ENCODE measurements around the gene ZNF543.
"Not testable (repeated sequence)": the region's sequence is repeated elsewhere in the genome, so short reads cannot be mapped to it uniquely, and the experiment has no call there.

Gene ZNF543

DNA sequence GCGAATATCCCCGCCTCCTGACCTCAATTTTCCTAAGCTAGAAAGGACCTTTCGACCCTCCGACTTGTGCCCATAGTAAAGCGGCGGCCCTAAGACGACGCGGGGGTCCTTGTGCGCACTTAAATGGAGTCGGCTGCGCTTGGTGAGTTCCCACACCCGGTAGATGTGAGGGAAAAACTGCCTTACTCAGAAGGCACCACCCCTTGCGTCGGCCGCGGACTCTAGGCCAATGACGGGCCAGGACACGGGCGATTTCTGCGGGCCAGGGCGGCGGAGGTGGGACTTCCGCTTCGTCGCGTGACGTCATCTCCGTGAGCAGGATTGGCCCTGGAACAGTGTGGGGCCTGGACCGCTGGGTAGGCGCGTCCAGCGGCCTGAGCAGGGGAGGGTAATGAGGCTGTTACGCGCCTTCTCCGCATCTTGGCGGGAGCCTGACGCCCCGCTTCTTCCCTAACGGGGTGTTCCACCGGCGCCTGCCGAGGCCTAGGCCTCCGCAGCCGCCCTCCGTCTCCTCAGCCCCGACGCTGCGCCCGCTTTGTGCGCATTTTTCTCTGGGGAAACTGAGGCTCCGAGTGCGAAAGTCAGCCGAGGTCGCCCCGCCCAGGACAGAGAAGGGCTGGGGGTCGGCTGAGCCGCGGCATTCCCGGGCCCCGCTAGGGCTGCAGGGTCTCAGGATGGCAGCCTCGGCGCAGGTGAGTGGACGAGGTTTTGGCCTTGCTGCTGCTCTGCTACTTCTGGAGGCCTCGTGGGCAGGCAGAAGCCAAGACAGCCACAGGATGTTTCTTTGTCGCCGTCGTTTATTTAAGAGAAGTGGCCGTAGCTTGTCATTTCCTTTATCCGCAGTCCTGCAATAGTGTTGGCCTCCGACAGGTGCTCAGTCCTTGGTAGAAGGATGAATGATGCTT is at the start of gene ZNF543:
ZNF543 (plus strand) TSS at position 293 of the 905 bp plus-strand sequence; CDS start at position 675, 382 bp downstream.
- H3K27me3 ChIP-seq (replicated peaks; ENCODE audit: control insufficient read depth, insufficient read depth, low read length) = no peaks in the 10 kb centered on the region
- peak within 1 kb of the TSS; percentile 74 for H3K4me3 ChIP-seq (replicated peaks; ENCODE audit: low read depth, low read length)
- H3K36me3 ChIP-seq (ENCODE audit: control insufficient read depth, insufficient read depth, low read length) = peaks cover 5% of the 10 kb centered on the region
- peak; percentile 94 for DNase-seq (ENCODE audit: extremely low read depth, insufficient read length)
- TF ChIP-seq, protein P1, sequence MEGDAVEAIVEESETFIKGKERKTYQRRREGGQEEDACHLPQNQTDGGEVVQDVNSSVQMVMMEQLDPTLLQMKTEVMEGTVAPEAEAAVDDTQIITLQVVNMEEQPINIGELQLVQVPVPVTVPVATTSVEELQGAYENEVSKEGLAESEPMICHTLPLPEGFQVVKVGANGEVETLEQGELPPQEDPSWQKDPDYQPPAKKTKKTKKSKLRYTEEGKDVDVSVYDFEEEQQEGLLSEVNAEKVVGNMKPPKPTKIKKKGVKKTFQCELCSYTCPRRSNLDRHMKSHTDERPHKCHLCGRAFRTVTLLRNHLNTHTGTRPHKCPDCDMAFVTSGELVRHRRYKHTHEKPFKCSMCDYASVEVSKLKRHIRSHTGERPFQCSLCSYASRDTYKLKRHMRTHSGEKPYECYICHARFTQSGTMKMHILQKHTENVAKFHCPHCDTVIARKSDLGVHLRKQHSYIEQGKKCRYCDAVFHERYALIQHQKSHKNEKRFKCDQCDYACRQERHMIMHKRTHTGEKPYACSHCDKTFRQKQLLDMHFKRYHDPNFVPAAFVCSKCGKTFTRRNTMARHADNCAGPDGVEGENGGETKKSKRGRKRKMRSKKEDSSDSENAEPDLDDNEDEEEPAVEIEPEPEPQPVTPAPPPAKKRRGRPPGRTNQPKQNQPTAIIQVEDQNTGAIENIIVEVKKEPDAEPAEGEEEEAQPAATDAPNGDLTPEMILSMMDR (IDR thresholded peaks at IDR 0.05; ENCODE audit: insufficient read depth, low read length, poor library complexity, severe bottlenecking) = no peak

DNA sequence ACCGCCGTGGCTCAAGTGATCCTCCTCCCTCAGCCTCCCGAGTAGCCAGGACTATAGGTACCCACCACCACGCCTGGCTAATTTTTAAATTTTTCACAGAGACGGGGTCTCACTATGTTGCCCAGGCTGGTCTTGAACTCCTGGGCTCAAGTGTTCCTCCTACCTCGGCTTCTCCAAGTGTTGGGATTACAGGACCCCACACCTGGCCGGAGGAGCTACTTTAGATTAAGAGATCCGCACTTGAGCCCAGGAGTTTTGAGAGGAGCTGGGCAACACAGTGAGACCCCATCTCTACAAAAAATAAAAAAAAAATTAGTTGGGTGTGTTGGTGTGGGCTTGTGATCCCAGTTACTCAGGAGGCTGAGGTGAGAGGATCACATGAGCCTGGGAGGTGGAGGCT is 49.0 kb upstream of the ZNF543 start:
- Histone ChIP-seq H3K36me3 (ENCODE audit: control insufficient read depth, insufficient read depth, low read length) (no peaks in the 10 kb centered on the region), H3K4me3 (replicated peaks; ENCODE audit: low read depth, low read length) (no peak overlapping the region), H3K27me3 (replicated peaks; ENCODE audit: control insufficient read depth, insufficient read depth, low read length) (no peaks in the 10 kb centered on the region)
- TF ChIP-seq, protein P1 (IDR thresholded peaks at IDR 0.05; ENCODE audit: insufficient read depth, low read length, poor library complexity, severe bottlenecking) = no peak
- DNase-seq (ENCODE audit: extremely low read depth, insufficient read length) = no peak

DNA sequence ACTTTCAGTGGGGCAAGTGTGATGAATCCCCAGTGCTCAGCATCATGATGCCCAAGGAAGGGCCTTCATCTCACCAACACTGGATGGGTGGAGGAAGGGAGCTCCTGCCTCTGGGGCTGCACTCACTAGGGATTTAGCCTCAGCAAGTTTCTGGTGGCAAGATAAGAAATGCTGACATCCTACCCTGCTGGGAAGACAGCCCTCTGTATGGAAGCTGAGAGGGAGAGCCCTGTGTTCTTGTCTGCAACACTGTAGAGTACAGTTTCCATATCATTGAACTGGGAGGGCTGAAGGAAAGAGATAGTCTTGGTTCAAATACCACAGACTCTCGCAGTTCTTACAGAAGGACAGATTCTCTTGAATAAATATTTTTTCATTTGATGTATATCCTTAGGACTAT is 47.3 kb upstream of the ZNF543 start:
- H3K27me3 ChIP-seq (replicated peaks; ENCODE audit: control insufficient read depth, insufficient read depth, low read length) = no peaks in the 10 kb centered on the region
- no peak for DNase-seq (ENCODE audit: extremely low read depth, insufficient read length)
- no peak overlapping the region for H3K4me3 ChIP-seq (replicated peaks; ENCODE audit: low read depth, low read length)
- TF ChIP-seq, protein P1 (IDR thresholded peaks at IDR 0.05; ENCODE audit: insufficient read depth, low read length, poor library complexity, severe bottlenecking) = no peak
- H3K36me3 ChIP-seq (ENCODE audit: control insufficient read depth, insufficient read depth, low read length) = no peaks in the 10 kb centered on the region

DNA sequence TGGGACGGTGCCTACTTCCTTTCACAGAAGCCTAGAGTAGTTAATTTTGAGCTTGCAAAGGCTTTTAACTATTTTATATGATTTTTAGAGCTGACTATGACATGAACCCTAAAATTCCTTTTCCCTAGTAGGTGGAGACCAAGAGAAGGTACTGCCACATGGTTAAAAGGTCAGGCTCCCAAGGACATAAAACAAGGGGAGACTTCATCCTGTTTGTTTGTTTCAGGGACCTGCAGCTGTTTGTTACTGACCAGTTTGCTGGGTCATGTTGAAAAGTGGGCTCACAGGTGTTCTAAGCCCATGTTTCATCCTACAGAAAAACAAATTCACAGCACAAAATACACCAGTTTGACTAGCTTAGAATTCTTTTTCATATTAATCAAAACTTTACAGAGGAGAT is 43.8 kb upstream of the ZNF543 start:
- H3K27me3 ChIP-seq (replicated peaks; ENCODE audit: control insufficient read depth, insufficient read depth, low read length) = no peaks in the 10 kb centered on the region
- TF ChIP-seq, protein P1 (IDR thresholded peaks at IDR 0.05; ENCODE audit: insufficient read depth, low read length, poor library complexity, severe bottlenecking) = no peak
- no peak for DNase-seq (ENCODE audit: extremely low read depth, insufficient read length)
- H3K4me3 ChIP-seq (replicated peaks; ENCODE audit: low read depth, low read length) = no peak overlapping the region
- H3K36me3 ChIP-seq (ENCODE audit: control insufficient read depth, insufficient read depth, low read length) = no peaks in the 10 kb centered on the region

DNA sequence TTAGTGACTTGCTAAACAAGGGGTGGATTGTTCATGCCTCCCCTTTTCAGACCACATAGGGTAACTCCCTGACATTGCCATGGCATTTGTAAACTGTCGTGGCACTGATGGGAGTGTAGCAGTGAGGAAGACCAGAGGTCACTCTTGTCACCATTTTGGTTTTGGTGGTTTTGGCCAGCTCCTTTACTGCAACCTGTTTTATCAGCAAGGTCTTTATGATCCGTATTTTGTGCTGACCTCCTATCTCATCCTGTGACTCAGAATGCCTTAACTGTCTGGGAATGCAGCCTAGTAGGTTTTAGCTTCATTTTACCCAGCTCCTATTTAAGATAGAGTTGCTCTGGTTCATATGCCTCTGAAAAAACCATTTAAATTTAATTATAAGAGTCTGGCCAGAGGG is 41.8 kb upstream of the ZNF543 start:
- H3K36me3 ChIP-seq (ENCODE audit: control insufficient read depth, insufficient read depth, low read length); DNase-seq (ENCODE audit: extremely low read depth, insufficient read length); H3K4me3 ChIP-seq (replicated peaks; ENCODE audit: low read depth, low read length); H3K27me3 ChIP-seq (replicated peaks; ENCODE audit: control insufficient read depth, insufficient read depth, low read length): not testable (repeated sequence)

DNA sequence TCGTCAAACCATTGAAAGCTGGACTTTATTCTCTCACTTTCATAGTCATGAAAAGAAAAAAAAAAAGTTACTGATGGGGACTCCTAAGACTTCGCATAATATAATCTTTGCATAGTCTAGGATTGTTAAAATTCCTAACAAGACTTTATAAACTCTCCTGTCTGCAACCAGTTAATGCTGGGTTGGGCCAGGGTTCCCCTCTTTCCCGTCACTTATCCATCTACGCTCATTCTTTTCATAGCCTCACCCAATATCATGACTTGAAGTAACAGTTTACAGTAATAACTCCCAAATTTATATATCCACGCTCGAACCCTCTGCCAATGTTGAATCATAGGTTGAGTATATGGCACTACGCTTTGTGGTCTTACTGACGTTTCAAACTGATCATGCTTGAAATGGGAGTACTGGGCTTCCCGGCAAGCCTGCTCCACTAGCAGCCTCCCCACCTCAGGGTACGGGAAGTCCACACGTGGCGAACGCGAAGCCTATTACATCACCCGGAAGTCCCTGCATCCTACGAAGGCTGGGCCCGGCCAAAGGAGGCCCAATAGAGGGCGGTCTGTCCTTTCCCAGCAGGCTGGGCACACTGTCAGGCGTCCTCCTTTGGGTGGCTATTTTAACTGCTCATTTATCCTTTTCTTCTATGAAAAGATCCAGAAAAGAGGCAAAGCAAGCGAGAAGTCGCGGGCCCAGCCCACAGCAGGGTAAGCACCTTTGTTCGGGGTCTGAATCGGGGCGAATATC is 40.7 kb upstream of the ZNF543 start:
- TF ChIP-seq, protein P1 (IDR thresholded peaks at IDR 0.05; ENCODE audit: insufficient read depth, low read length, poor library complexity, severe bottlenecking) = peak; percentile 41

More for the DNA sequence above, 40.7 kb upstream of the ZNF543 start:
- H3K4me3 ChIP-seq (replicated peaks; ENCODE audit: low read depth, low read length) = peak overlapping the region; percentile 96
- peaks cover 7% of the 10 kb centered on the region for H3K36me3 ChIP-seq (ENCODE audit: control insufficient read depth, insufficient read depth, low read length)
- H3K27me3 ChIP-seq (replicated peaks; ENCODE audit: control insufficient read depth, insufficient read depth, low read length) = no peaks in the 10 kb centered on the region
- peak; percentile 84 for DNase-seq (ENCODE audit: extremely low read depth, insufficient read length)

All from GM06990 (cell line).